GM12875 (cell line): ENCODE measurements around the gene MAP4K4.

Experiments used
- H3K4me3 ChIP-seq: one replicate; pipeline ENCODE4 v1.5.1; 2011; ENCODE audit warnings: low read depth, low read length, control low read depth
- CTCF ChIP-seq: IDR thresholded peaks from 2 replicates; pipeline ENCODE4 v1.5.1; 2011; ENCODE audit warnings: low read depth, mild to moderate bottlenecking, control low read depth, inconsistent platforms, low read length, moderate library complexity, borderline replicate concordance; ENCODE audit not compliant: insufficient read depth

Gene MAP4K4

GRCh38 chr2:101751276-101751815 is 53.8 kb downstream of the MAP4K4 start:
- no peak overlapping the region for H3K4me3 ChIP-seq
- no peak for TF ChIP-seq CTCF

- TF ChIP-seq CTCF = no peak
- no peak overlapping the region for H3K4me3 ChIP-seq
These were observed 54.5 kb downstream of the MAP4K4 start for GRCh38 chr2:101751875-101752619.

GRCh38 chr2:101752716-101753616 is 55.5 kb downstream of the MAP4K4 start:
- no peak for TF ChIP-seq CTCF
- H3K4me3 ChIP-seq = no peak overlapping the region

GRCh38 chr2:101753720-101754490 is 56.4 kb downstream of the MAP4K4 start:
- H3K4me3 ChIP-seq = no peak overlapping the region
- no peak for TF ChIP-seq CTCF

- H3K4me3 ChIP-seq = no peak overlapping the region
- no peak for TF ChIP-seq CTCF
These were observed 57.1 kb downstream of the MAP4K4 start for GRCh38 chr2:101754618-101755017.

- TF ChIP-seq CTCF = no peak
- H3K4me3 ChIP-seq = no peak overlapping the region
These were observed 58.8 kb downstream of the MAP4K4 start for GRCh38 chr2:101756266-101756665.
